HG03432 (cell line): ENCODE measurements around the gene LBR.
A peak's percentile ranks its signal among the peaks of the same experiment; 100 is the strongest.

Source experiments
- ATAC-seq: cut with Tn5 transposase; IDR thresholded peaks from one replicate; pipeline ENCODE4 v1.9.1; 2021; ENCODE audit warnings: mild to moderate bottlenecking, moderate library complexity; ENCODE audit not compliant: unreplicated experiment

Gene LBR

GRCh38 chr1:225446595-225446960, 18.7 kb upstream of the LBR start:
- no peak for ATAC-seq

GRCh38 chr1:225445639-225446594, 18.1 kb upstream of the LBR start:
- ATAC-seq = no peak

- ATAC-seq = no peak
Observed at GRCh38 chr1:225442123-225442505, 14.3 kb upstream of the LBR start.

GRCh38 chr1:225441314-225442122, 13.7 kb upstream of the LBR start:
- ATAC-seq = peak; percentile 39

- ATAC-seq = no peak
Observed at GRCh38 chr1:225440380-225441221, 12.8 kb upstream of the LBR start.

- no peak for ATAC-seq
Observed at GRCh38 chr1:225437710-225438437, 10.0 kb upstream of the LBR start.

- peak; percentile 75 for ATAC-seq
Observed at GRCh38 chr1:225435957-225436392, 8.1 kb upstream of the LBR start.

GRCh38 chr1:225435487-225435886, 7.6 kb upstream of the LBR start:
- peak; percentile 36 for ATAC-seq

- no peak for ATAC-seq
Observed at GRCh38 chr1:225435076-225435475, 7.2 kb upstream of the LBR start.

GRCh38 chr1:225434046-225434445, 6.2 kb upstream of the LBR start:
- no peak for ATAC-seq

- no peak for ATAC-seq
Observed at GRCh38 chr1:225431081-225431863, 3.4 kb upstream of the LBR start.

- no peak for ATAC-seq
Observed at GRCh38 chr1:225430301-225430700, 2.5 kb upstream of the LBR start.

GRCh38 chr1:225428881-225429455, 1.1 kb upstream of the LBR start:
- ATAC-seq = peak; percentile 3

GRCh38 chr1:225428068-225428880, 436 bp upstream of the LBR start:
- peak; percentile 93 for ATAC-seq

- ATAC-seq = no peak
Observed at GRCh38 chr1:225426395-225427234, 1.2 kb downstream of the LBR start.

GRCh38 chr1:225425201-225425786, 2.5 kb downstream of the LBR start:
- ATAC-seq = no peak
